ENCODE data around the gene ZNF397.

The ZNF397 gene

DNA sequence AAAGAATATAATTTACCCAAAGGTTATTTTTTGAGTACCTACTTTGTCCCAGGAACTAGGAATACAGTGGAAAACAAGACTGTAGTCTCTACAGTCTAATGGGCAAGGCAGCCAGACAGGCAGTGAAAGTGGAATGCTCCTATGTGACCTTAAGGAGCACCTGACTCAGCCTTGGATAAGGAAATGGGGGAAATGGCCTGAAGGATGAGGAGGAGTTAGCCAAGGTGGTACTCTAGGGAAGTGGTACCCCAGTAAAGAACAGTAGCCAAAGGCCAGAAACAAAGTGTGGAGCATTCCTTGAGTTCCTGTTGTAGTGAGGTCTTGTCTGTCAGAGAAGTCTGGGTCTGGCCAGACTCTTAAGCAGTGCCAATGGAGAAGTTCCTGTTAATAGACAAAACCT lies 6.0 kb downstream of the ZNF397 start:
- no peak for DNase-seq

DNA sequence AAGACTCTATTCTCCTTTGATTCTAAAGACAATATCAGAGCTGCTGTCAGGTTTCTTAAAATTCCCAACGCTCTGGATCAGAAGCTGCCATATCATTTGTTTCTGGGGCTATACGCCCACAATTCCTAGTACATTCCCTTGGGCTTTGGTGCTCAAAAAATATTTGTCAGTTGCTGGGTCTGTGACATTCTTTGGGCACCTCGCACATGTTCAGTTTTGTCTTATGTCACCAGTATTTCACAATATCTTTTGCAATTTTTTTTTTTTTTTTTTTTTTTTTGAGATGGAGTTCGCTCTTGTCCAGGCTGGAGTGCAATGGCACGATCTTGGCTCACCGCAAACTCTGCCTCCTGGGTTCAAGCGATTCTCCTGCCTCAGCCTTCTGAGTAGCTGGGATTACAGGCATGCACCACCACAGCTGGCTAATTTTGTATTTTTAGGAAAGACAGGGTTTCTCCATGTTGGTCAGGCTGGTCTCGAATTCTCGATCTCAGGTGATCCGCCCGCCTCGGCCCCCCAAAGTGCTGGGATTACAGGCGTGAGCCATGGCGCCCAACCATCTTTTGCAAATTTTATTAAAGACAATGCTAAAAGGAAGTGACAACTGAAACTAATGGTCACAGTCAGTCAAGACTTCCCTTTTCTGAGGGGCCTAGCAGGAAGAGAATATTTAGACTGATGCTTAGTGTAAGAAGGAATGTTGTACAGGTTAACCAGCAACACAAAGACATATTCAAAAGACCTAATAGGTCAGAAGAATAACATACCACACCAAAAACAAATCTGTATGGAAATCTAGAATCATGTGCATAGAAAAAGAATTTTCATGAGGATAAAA lies 6.8 kb downstream of the ZNF397 start:
- DNase-seq: no peak

DNA sequence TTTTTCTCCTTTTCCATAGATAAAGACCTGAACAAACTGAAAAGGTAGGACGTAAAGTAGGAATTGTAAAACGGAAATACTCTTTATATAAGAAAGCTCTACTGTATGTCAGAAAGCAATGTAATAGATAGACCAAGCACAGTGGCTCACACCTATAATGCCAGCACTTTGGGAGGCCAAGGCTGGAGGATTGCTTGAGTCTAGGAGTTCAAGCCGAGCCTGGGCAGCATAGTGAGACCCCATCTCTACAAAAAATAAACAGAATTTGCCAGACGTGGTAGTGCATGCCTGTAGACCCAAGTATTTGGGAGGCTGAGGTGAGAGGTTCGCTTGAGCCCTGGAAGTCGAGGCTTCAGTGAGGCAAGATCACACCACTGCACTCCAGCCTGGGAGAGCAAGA lies 7.6 kb downstream of the ZNF397 start:
- no peak for DNase-seq

DNA sequence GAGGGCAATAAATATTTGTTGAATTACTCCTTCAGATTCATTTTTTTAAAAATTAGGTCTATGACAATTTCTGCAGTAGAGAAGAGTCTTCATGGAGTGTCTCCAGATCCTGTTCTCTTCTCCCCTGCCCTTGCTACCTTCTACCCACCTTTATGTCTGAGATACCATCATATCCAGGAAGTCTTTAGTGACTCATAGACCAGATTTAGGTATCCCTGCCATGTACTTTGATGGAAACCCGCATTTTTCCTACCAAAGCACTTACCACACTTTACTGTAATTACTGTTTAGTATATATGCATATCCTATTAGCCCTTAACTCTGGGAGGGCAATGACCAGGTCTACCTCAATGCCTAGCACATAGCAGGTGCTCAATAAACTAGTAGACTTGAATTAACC lies 11.6 kb downstream of the ZNF397 start:
- DNase-seq: no peak

DNA sequence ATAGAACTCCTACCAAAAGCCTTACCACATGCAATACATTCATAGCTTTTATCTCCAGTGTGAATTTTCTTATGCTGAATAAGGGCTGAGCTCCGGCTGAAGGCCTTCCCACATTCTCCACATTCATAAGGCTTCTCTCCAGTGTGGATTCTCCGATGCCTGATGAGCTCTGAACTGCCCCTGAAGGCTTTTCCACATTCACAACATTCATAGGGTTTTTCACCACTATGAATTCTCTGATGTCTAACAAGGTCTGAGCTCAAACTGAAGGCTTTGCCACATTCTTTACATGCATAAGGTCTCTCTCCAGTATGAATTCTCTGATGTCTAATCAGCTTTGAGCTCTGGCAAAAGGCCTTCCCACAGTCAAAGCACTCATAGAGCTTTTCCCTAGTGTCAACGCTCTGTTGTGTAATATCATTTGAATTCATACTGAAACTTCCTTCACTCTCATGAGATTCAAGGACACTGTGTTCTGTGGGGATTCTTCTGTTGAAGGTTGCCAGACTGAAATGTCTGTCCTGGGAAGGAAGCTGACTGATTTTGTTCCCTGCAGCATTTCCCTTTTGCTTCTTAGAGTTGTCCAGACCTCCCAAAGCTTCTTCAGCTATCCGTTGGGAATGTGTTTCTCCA lies 12.9 kb downstream of the ZNF397 start:
- DNase-seq: no peak

DNA sequence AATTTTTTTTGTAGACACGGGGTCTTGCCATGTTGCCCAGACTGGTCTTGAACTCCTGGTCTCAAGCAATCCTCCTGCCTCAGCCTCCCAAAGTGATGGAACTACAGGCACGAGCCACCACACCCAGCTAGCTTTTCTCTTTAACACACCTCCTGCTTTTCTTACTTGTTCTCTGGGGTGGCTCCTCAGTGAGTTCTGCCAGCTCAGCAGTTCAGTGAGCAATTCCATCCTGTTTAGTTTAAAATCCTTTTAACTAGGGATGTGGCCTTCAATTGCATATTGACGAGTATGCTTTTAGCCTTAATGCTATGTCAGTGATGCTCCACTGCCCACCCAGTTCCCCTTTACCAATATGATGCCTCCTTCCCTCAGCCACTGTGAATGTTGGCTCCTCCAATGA lies 16.1 kb downstream of the ZNF397 start:
- no peak for DNase-seq

DNA sequence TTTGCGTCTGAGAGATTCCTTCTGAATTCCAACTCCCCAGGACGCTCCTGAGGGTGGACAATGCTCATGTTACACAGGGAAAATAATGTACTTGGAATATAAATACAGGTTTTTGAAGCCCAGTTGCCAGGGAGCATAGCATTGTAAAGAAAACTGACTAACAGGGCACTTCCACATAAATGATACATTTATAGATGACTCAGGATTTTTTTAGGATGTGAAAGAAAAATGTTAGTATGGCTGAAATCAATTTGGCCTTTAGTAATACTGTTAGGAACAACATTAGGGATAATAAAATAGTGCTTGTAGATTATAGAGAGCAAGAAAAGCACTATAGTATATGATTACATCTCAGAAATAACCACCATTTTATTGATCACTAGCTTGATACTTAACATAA lies 23.6 kb downstream of the ZNF397 start:
- DNase-seq: no peak

DNA sequence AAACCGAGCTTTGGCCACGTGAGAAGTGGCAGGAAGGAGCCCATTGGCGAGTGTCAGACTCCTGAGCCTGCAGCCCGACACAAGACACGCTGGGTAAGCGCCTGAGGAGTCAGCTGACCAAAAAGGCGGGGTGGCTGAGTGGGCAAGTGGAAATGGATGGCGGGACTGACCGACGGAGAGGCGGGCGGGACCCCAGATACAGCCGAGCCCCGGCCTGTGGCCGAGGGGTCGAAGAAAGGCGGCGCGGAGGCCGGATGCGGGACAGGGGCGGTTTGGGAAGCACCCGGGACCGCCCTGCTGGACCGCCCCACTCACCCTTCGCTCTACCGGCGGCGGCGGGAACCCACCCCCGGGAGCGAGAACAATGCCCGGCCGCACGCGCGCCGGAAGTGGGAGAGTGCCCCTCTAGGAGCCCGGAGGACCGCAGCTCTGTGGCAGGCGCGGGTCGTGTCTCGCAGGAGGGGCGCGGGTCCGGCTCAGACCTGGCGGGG lies 26.4 kb downstream of the ZNF397 start:
- DNase-seq: peak; percentile 68 to 81

DNA sequence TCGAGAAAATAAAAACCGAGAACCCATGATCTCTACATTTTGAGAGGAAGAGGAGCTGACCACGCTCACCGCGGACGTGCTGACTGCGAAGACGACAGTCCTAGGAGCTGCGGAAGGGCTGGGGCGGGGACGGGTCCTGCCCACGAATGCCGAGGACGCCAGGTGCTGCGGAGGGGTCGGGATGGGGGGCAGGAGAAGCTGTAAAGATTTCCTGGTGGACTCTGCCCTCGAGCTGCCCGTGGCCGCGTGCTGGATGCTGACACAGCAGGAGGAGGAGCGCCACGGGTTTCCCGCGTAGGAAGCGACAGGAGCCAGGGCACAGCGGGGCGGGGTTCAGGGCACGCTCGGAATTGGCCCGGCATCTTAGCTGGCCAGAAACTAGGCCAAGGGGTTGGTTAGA lies 27.0 kb downstream of the ZNF397 start:
- no peak for DNase-seq

DNA sequence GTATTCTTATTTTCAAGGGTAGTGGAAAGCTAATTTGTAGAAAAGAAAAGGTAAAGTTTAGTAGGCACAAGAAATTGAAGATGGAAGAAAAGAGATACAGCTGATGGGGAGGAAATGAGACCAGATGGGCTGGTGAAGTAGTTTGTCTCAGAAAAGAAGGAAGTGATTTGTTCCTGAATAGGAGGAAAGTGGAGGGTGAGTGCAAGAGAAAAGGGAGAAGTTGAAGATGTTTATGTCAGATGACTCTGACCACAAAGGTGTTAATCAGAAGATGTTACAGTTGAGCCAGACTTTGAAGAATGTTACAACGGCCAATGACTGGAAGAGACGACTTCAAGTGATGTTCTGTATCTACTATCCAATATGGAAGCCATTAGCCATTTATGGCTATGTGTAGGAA lies 28.0 kb downstream of the ZNF397 start:
- DNase-seq: no peak

DNA sequence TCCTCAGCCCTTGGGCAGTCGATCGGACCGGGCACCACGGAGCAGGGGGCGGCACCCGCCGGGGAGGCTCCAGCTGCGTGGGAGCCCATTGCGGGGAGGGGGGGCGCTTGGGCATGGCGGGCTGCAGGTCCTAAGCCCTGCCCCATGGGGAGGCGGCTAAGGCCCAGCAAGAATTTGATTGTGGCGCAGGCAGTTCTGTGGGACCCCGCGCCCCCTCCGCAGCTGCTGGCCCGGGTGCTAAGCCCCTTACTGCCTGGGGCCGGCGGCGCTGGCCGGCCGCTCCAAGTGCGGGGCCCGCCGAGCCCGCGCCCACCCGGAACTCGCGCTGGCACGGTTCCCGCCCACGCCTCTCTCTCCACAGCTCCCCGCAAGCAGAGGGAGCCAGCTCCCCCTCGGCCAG lies 30.8 kb downstream of the ZNF397 start:
- DNase-seq: no peak

DNA sequence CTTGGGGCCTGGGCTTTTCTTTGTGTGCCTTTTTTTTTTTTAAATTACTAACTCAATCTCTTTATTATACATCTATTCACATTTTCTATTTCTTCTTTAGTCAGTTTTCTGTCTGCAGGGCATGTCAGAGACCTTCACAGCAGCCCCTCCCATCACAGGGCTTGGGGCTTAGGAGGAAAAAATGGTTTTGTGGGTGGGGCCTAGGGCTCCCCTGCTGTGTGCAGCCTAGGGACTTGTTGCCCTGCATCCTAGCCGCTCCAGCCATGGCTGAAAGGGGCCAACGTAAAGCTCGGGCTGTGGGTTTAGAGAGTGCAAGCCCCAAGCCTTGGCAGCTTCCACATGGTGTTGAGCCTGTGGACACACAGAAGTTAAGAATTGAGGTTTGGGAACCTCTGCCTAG lies 35.4 kb downstream of the ZNF397 start:
- DNase-seq: no peak

DNA sequence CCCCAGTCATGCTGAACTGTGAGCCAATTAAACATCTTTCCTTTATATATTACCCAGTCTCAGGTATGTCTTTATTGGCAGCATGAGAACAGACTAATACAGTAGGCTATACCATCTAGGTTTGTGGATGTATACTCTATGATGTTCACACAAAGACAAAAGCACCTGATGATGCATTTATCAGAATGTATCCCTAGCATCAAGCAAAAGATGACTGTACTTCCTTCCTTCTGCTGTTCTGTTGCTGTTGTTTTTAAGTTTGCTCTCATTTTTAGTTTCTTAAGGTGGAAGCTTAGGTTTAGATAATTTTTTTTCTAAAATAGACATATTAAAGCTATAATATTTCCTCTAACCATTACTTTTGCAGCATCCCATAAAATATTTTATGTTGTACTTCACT lies 36.8 kb downstream of the ZNF397 start:
- no peak for DNase-seq

DNA sequence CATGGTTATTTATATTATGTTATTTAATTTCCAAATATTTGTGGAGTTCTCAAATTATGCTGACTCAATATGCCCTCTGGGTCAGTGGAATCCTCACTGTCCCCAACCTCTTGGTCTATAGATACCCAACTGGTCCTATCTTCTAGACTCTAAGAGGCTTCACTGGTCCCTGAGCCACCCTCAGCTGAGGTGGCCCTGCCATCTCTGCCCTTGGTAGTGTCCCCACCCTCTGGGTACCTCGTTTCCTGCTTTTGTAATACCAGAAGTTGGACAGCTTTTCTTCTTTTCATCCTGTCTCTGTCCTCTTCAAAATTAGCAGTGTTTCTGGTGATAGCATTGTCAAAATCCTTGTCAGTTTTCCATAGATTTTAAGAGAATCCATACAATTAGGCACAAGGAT lies 37.3 kb downstream of the ZNF397 start:
- no peak for DNase-seq

DNA sequence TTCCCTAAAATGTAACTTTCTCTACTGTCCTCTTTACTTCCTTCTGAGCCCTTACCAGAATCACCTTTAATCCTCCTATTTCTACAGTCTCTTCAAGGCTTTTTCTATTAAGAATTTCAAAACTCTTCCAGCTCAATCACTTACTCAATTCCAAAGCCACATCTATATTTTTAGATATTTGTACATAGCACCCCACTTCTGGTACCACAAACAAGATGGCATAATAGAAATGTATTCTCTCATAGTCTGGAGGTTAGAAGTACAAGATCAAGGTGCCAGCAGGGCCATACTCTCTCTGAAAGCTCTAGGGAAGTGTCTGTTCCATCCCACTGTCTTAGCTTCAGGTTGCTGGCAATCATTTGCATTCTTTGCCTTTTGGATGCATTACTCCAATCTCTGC lies 38.1 kb downstream of the ZNF397 start:
- DNase-seq: no peak

DNA sequence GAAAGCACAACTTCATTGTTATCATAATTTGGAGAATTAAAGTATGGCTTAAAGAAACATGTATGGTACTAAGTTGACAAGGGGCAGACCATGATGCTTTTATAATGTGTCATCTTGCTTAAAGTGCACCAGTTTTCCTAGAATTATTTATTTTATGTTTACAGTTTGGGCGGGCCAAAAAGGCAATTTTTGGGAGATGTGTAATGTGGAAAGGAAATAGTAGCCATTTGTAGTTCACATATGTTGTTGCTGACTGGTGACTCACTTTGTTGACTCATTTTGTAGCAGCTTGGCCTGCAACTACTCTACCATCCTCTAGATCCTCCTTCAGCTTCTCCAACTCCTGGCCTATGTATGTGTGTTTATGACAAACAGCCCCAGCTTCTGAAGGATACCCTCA lies 41.5 kb downstream of the ZNF397 start:
- DNase-seq: no peak

DNA sequence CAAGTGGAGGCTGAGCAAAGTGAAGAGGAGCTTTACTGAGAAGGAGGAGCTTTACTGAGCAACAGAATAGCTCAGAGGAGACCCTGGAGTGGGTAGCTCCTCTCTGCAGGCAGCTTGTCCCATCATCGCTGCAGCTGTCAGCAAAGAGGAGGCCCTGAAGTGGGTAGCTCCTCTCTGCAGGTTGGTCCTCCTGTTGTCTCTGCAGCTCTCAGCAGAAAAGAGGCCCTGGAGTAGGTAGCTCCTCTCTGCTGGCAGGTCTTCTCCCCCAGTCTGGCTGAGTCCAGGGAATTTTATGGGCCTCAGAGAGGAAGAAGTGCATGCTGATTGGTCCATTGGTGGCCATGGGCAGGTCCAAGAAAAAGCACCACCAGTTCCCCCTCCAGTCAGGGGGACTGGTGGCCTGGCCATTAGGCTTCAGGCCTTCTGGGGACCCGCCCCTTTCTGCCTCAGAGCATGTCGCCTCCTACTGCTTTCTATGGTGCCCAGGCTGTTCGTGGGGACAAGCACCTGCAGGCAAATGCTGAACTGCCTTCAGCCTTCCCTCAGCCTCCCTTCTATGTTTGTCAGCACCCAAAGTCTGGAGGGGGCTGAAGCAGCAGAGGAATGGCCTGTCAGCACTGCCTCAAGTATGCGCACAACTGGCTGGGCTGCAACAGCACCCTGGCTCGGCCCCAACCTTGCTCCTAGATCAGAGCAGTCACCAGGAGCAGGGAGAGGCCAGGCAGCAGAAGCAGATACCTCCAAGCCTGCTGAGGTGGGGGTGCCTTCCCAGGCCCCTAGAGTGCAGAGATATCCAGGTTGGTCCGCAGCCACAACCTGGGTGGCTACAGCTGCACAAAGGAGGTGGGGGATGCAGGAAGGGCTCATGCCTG lies 43.3 kb downstream of the ZNF397 start:
- DNase-seq: no peak

DNA sequence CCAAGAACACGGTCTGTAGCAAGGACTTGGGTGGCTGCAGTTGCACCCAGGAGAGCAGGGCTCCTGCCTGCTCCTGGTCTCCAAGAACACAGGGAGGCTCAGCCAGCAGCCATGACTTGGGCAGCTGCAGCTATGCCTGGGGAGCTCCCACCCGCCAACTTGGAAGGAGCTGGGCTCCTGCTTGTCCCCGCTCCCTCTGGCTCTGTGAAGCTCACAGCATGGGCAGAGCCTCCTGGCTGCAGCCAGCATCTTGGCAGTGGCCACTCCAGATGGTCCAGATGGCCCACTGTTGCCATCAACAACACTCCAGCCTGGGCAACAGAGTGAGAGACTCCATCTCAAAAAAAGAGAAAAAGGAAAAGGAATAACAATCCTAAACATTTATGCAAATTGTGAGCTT lies 44.0 kb downstream of the ZNF397 start:
- DNase-seq: no peak

DNA sequence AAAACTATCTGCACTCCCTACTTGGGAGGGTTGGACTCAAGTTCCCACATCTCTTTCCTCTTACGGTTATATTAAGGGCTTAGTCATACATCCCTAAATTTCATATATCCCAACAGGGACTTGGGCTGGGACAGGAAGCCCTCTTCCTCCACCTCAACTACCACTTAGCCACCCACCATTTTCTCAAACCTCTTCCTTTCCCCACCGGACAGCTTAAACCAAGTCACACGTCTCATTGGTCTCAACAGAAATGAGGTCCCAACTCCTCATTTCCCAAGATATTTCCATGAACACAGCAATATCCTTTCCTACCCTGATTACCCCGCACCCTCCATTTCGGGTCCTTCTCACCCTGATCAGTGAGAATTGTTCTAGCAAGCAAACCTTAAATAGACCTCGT lies 48.5 kb downstream of the ZNF397 start:
- DNase-seq: no peak

DNA sequence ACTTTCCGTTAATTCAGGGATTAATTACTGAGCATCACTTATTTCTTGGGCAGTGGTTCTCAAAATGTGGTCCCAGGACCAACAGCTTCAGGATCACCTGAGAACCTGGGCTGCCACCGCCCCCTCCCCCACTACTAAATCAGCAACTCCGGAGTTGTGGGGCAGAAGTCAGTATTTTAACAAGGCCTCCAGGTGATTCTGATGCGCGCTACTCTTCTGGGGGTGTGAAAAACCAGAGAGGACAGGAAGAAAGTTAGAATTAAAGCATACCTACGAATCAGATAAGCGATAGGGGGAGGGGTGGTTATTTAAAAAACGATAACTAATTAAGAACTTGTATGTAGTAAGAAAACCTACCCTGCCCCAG lies 48.9 kb downstream of the ZNF397 start:
- peak in 1 of 2 donors; percentile 65 for DNase-seq

DNA sequence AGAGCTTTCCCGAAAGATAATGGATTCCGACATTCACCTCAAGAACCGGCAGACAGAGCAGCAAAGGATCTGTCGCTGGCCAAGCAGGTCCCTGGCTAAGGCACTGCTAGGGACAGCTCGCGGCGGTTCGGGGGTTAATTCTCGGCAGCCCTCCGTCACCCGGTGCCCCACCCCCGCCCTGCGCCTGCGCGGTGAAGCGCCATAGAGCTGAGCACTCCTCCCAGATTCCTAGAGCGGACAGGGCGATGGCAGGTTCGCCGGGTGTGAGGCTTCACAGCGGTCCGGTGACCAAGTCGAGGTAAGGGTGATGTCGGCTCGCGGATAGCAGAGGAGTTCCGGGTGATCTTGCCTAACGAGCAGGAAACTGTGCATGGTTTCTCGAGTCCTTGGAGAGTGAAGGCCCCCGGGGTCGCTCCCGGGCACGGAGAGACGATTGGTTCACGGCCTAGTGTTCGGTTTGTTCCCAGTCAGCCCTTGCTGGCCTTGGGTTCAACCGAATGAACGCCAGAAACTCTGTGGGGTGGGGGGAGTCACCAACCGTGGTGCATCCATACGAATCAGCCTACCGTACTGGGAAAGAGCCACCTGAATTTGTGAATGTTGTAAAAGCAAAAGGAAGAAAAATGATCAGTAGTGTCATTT lies 49.4 kb downstream of the ZNF397 start, which contains the start of gene ZSCAN30:
TSS of gene ZSCAN30 (minus strand) at position 136 of the 642 bp plus-strand sequence. CDS start 25,877 bp downstream, outside the sequence.
- peak; percentile 92 to 94 for DNase-seq

DNA sequence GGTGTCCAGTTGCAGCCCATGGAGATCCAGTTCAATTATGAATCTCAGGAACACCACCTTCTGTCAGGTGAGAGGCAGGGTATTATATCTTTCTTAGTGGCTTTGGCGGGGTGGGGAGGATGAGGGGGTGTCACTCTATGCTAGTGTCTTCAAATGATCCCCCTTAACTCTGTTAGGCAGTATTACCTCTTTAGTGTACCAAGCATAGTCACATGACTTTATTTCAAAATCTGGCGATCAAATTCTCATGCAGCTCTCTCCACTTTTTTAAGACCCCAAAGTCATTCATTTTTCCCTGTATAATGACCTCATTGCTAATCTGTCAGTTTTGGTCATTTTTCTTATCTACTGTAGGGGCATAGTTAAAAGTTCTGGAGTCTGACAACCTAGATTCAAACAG lies 50.3 kb downstream of the ZNF397 start:
- no peak for DNase-seq

DNA sequence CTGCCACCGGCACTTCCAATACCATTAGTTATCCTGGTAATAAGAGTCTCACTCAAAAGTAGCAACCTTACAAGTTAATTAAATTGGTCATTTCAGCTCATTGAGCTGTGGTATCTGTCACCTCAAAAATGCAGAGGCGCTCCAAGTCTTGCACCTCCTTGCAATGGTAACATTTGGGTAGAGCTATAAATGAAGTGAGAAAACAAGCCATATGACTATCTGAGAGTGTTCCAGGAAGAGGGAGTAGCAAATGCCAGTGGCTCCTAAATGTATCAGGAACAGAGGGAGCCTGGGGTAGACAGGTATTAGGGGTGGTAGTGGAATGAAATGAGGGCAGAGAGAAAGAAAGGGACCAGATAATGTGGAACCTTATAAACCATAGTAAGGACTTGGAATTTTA lies 55.2 kb downstream of the ZNF397 start:
- no peak for DNase-seq
